Stimulated activated CD4-positive, alpha-beta T cell treated with anti-CD3 and anti-CD28 coated beads, Interleukin-15, amount 100 ng/mL, for 48 hours (primary cell): ENCODE results near the gene CDC42BPB.

Source experiments
- DNase-seq, 2 donors: peaks; one replicate each; pipeline ENCODE4 v3.0.0-alpha.2; 2020; ENCODE audit warnings: low read depth in 2 of 2

The CDC42BPB gene

GRCh38 chr14:102967506-102967795 is 89.9 kb downstream of the CDC42BPB start:
- no peak for DNase-seq

- no peak for DNase-seq
Measured at GRCh38 chr14:102966681-102967505, 90.5 kb downstream of the CDC42BPB start.

GRCh38 chr14:102965971-102966655 is 91.2 kb downstream of the CDC42BPB start:
- no peak for DNase-seq

GRCh38 chr14:102965282-102965681 is 92.1 kb downstream of the CDC42BPB start:
- DNase-seq: no peak

GRCh38 chr14:102964152-102964730 is 93.1 kb downstream of the CDC42BPB start:
- DNase-seq: no peak

GRCh38 chr14:102962111-102962627 is 95.2 kb downstream of the CDC42BPB start:
- no peak for DNase-seq

GRCh38 chr14:102958461-102958860 is 98.9 kb downstream of the CDC42BPB start:
- no peak for DNase-seq

- DNase-seq: no peak
Measured at GRCh38 chr14:102957222-102957621, 100.1 kb downstream of the CDC42BPB start.

- no peak for DNase-seq
Measured at GRCh38 chr14:102955636-102956408, 101.5 kb downstream of the CDC42BPB start.

GRCh38 chr14:102954081-102954789 is 103.1 kb downstream of the CDC42BPB start:
- DNase-seq: no peak

GRCh38 chr14:102953100-102953499 is 104.2 kb downstream of the CDC42BPB start:
- no peak for DNase-seq

GRCh38 chr14:102952276-102952675 is 105.1 kb downstream of the CDC42BPB start:
- no peak for DNase-seq

GRCh38 chr14:102951799-102952198 is 105.5 kb downstream of the CDC42BPB start:
- DNase-seq: no peak

- no peak for DNase-seq
Measured at GRCh38 chr14:102951034-102951433, 106.3 kb downstream of the CDC42BPB start.

GRCh38 chr14:102949801-102950451 is 107.4 kb downstream of the CDC42BPB start:
- no peak for DNase-seq

- DNase-seq: peak in 1 of 2 donors; percentile 20
Measured at GRCh38 chr14:102949062-102949800, 108.1 kb downstream of the CDC42BPB start.

- no peak for DNase-seq
Measured at GRCh38 chr14:102948698-102949061, 108.7 kb downstream of the CDC42BPB start.

GRCh38 chr14:102947321-102948103 is 109.8 kb downstream of the CDC42BPB start:
- DNase-seq: no peak
